Ovary (tissue), 3 donors: ENCODE data around the gene ATG4D.

ENCODE experiments used
- EP300 ChIP-seq: sonication (generic); formaldehyde crosslinking; IDR thresholded peaks from one replicate; pipeline ENCODE4 v1.6.1; 2017; ENCODE audit warnings: antibody characterized with exemption
- POLR2A ChIP-seq: fragments of 450-650 bp; IDR thresholded peaks from one replicate; pipeline ENCODE4 v1.6.1; 2017; ENCODE audit warnings: antibody characterized with exemption, mild to moderate bottlenecking, moderate library complexity
- TF ChIP-seq, protein P1 (sequence below), 3 donors: fragments of 450-650 bp in 2 of 3; fragments of 200-600 bp in 1 of 3; IDR thresholded peaks; one replicate each; pipeline versions ENCODE4 v1.5.1 to v1.8.0; 2016 to 2022; ENCODE audit warnings: antibody characterized with exemption in 3 of 3, mild to moderate bottlenecking in 1 of 3
- donor health status: DM: no; HTN: no; CAD: no.

DNA sequence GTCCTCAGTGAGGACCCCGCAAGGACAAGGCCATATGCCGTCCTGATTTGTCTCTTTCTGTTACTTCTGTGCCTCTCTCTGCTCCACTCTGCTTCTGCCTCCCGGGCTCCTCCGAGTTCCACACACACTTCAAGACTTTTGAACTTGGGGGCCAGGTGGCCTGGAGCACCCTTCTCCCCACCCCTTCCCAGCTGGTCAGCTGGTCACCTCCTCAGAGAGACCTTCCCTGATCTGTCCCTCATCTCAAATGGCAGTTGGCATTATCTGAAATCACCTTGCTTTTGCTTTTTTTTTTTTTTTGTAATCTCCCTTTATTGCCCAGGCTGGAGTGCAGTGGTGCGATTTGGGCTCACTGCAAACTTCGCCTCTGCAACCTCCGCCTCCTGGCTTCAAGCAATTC, 24.3 kb upstream of the ATG4D start:
- TF ChIP-seq, protein P1, sequence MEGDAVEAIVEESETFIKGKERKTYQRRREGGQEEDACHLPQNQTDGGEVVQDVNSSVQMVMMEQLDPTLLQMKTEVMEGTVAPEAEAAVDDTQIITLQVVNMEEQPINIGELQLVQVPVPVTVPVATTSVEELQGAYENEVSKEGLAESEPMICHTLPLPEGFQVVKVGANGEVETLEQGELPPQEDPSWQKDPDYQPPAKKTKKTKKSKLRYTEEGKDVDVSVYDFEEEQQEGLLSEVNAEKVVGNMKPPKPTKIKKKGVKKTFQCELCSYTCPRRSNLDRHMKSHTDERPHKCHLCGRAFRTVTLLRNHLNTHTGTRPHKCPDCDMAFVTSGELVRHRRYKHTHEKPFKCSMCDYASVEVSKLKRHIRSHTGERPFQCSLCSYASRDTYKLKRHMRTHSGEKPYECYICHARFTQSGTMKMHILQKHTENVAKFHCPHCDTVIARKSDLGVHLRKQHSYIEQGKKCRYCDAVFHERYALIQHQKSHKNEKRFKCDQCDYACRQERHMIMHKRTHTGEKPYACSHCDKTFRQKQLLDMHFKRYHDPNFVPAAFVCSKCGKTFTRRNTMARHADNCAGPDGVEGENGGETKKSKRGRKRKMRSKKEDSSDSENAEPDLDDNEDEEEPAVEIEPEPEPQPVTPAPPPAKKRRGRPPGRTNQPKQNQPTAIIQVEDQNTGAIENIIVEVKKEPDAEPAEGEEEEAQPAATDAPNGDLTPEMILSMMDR (IDR thresholded peaks at IDR 0.05), result no peak
- TF ChIP-seq EP300, result no peak
- TF ChIP-seq POLR2A, result no peak
